GM12891 (cell line): ENCODE measurements around the gene PRSS38.

Experiments used
- POLR2A ChIP-seq: IDR thresholded peaks from 2 replicates; pipeline ENCODE4 v1.6.1; 2011; ENCODE audit warnings: low read depth, low read length, control low read depth
- POLR2AphosphoS5 ChIP-seq: IDR thresholded peaks from 2 replicates; pipeline ENCODE4 v1.6.1; 2011; ENCODE audit warnings: low read depth, low read length, control low read depth
- TAF1 ChIP-seq: IDR thresholded peaks from 2 replicates; pipeline ENCODE4 v1.6.1; 2011; ENCODE audit warnings: low read depth, low read length, control low read depth

DNA sequence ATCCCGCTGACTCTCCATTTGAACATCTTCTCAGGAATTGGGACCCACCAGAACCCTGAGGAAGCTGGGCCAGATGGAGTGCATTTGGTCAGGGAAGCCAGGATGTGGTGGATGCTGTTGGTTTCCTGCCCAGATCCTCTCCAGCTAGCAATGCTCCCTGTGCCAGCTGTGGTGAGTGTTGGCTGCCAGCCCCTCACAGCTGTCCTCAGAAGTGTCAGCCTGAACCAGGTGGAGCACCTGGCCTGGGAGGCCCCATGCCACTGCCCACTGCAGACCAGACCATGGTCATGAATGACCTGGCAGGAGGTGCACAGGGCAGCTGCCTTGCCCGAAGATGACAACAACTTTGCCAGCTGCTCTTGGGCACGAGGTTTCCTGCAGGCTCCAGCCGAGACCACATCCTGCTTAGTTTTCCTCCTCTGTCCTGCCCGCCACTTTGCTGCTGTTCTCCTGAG lies 54.4 kb downstream of the PRSS38 start:
- TF ChIP-seq POLR2A (no peak), POLR2AphosphoS5 (no peak), TAF1 (no peak)
